SK-N-MC (cell line): Measurements from ENCODE around the gene ATP13A4.

Source experiments
- DNase-seq: peaks from one replicate; pipeline ENCODE4 v3.0.0-alpha.2; 2011; ENCODE audit warnings: low read depth, low spot score
- H3K27ac ChIP-seq: fragments of 200-600 bp; sonication (generic); 2 replicates; pipeline ENCODE4 v1.5.1; 2016; ENCODE audit warnings: mixed run types
- H3K36me3 ChIP-seq: fragments of 200-600 bp; sonication (generic); 2 replicates; pipeline ENCODE4 v1.6.1; 2017; ENCODE audit warnings: antibody characterized with exemption, low read length, mixed read lengths; ENCODE audit not compliant: insufficient read depth
- H3K4me3 ChIP-seq: fragments of 200-600 bp; sonication (generic); 2 replicates; pipeline ENCODE4 v1.5.1; 2016
- H3K9ac ChIP-seq: fragments of 200-600 bp; sonication (generic); 2 replicates; pipeline ENCODE4 v1.8.0; 2017; ENCODE audit warnings: mixed run types, mixed read lengths; ENCODE audit not compliant: insufficient read length
- H3K9me3 ChIP-seq: fragments of 200-600 bp; sonication (generic); 2 replicates; pipeline ENCODE4 v1.6.1; 2017; ENCODE audit warnings: low read depth, mild to moderate bottlenecking, antibody characterized with exemption, low read length, moderate library complexity, mixed read lengths
- EZH2 ChIP-seq: fragments of 200-600 bp; sonication (generic); IDR thresholded peaks from one replicate; pipeline ENCODE4 v1.6.1; 2017; ENCODE audit warnings: antibody characterized with exemption
- FOXP2 ChIP-seq: optimal IDR thresholded peaks from 2 replicates; pipeline ENCODE3; 2011; ENCODE audit warnings: mild to moderate bottlenecking, moderate library complexity; ENCODE audit not compliant: insufficient read depth; ENCODE audit errors: extremely low read length, control extremely low read depth
- POLR2AphosphoS5 ChIP-seq: IDR thresholded peaks from 2 replicates; pipeline ENCODE4 v1.6.1; 2012; ENCODE audit warnings: mild to moderate bottlenecking, low read depth, low read length, borderline replicate concordance

Gene ATP13A4

GRCh38 chr3:193378706-193379105 is 176.0 kb downstream of the ATP13A4 start, which contains the start of gene ATP13A5:
ATP13A5 (minus strand) TSS chr3:193378753; CDS start chr3:193378725, 28 bp downstream.
- Histone ChIP-seq H3K4me3 (no peak within 1 kb of the TSS), H3K36me3 (no peaks in the 10 kb centered on the region), H3K9ac (no peak within 1 kb of the TSS), H3K9me3 (no peaks in the 10 kb centered on the region), H3K27ac (no peak within 1 kb of the TSS)
- TF ChIP-seq FOXP2 (no peak), POLR2AphosphoS5 (no peak), EZH2 (no peak)
- no peak for DNase-seq

- TF ChIP-seq FOXP2: no peak
- no peak for TF ChIP-seq POLR2AphosphoS5
- Histone ChIP-seq H3K9me3 (no peaks in the 10 kb centered on the region), H3K36me3 (no peaks in the 10 kb centered on the region)
Measured at GRCh38 chr3:193377591-193377990, 177.1 kb downstream of the ATP13A4 start.

GRCh38 chr3:193375614-193376013 is 179.1 kb downstream of the ATP13A4 start:
- H3K36me3 ChIP-seq: no peaks in the 10 kb centered on the region
- no peak overlapping the region for H3K27ac ChIP-seq
- no peaks in the 10 kb centered on the region for H3K9me3 ChIP-seq
- no peak overlapping the region for H3K9ac ChIP-seq
- no peak for DNase-seq
- TF ChIP-seq POLR2AphosphoS5 (no peak), FOXP2 (no peak), EZH2 (no peak)
- H3K4me3 ChIP-seq: no peak overlapping the region

More at GRCh38 chr3:193377591-193377990, 177.1 kb downstream of the ATP13A4 start:
- no peak overlapping the region for H3K27ac ChIP-seq
- no peak overlapping the region for H3K9ac ChIP-seq
- DNase-seq: no peak
- no peak overlapping the region for H3K4me3 ChIP-seq

- Histone ChIP-seq H3K9ac (no peak overlapping the region), H3K4me3 (no peak overlapping the region), H3K36me3 (no peaks in the 10 kb centered on the region), H3K9me3 (no peaks in the 10 kb centered on the region), H3K27ac (no peak overlapping the region)
- DNase-seq: no peak
- TF ChIP-seq POLR2AphosphoS5 (no peak), FOXP2 (no peak), EZH2 (no peak)
Measured at GRCh38 chr3:193372783-193373182, 181.9 kb downstream of the ATP13A4 start.

- TF ChIP-seq FOXP2 (no peak), POLR2AphosphoS5 (no peak), EZH2 (no peak)
- Histone ChIP-seq H3K9me3 (no peaks in the 10 kb centered on the region), H3K4me3 (no peak overlapping the region), H3K36me3 (no peaks in the 10 kb centered on the region), H3K27ac (no peak overlapping the region), H3K9ac (no peak overlapping the region)
- no peak for DNase-seq
Measured at GRCh38 chr3:193367868-193368267, 186.8 kb downstream of the ATP13A4 start.

GRCh38 chr3:193357291-193357690 is 197.4 kb downstream of the ATP13A4 start:
- Histone ChIP-seq H3K9me3 (no peaks in the 10 kb centered on the region), H3K9ac (no peak overlapping the region), H3K36me3 (no peaks in the 10 kb centered on the region), H3K27ac (no peak overlapping the region), H3K4me3 (no peak overlapping the region)
- DNase-seq: no peak
- TF ChIP-seq POLR2AphosphoS5: no peak
- TF ChIP-seq FOXP2: no peak
- TF ChIP-seq EZH2: no peak

- no peaks in the 10 kb centered on the region for H3K36me3 ChIP-seq
Measured at GRCh38 chr3:193354423-193354822, 200.3 kb downstream of the ATP13A4 start.

More at GRCh38 chr3:193354423-193354822, 200.3 kb downstream of the ATP13A4 start:
- Histone ChIP-seq H3K4me3 (no peak overlapping the region), H3K9ac (no peak overlapping the region), H3K27ac (no peak overlapping the region), H3K9me3 (no peaks in the 10 kb centered on the region)
- TF ChIP-seq FOXP2 (no peak), POLR2AphosphoS5 (no peak), EZH2 (no peak)
- no peak for DNase-seq
